PFSK-1 (cell line): Measurements from ENCODE around the gene EFCAB6.

Source experiments
- REST ChIP-seq, 2 experiments: IDR thresholded peaks; 2 replicates each; pipeline versions ENCODE4 v1.6.1 to v1.8.0; 2011 to 2012; ENCODE audit warnings: low read depth in 2 of 2, low read length in 2 of 2, control low read depth in 1 of 2, inconsistent platforms in 1 of 2, mild to moderate bottlenecking in 1 of 2, moderate library complexity in 1 of 2; ENCODE audit not compliant: insufficient read depth in 1 of 2
- TAF1 ChIP-seq: IDR thresholded peaks from 2 replicates; pipeline ENCODE4 v1.6.1; 2012; ENCODE audit warnings: low read length, control low read depth, borderline replicate concordance; ENCODE audit not compliant: insufficient read depth

GRCh38 chr22:43783777-43784176 lies 28.3 kb downstream of the EFCAB6 start:
- no peak for TF ChIP-seq TAF1
- no peak for TF ChIP-seq REST (IDR thresholded peaks at IDR 0.05; ENCODE audit: insufficient read depth in 1 of 2, low read depth in 2 of 2, low read length in 2 of 2)
